Endothelial cell of umbilical vein (primary cell): ENCODE data around the gene CLSTN1.

Experiments used
- FOS ChIP-seq: IDR thresholded peaks from 2 replicates; pipeline ENCODE4 v1.6.1; 2011; ENCODE audit warnings: mild to moderate bottlenecking, low read length, moderate library complexity, borderline replicate concordance; ENCODE audit not compliant: insufficient read depth
- JUN ChIP-seq: IDR thresholded peaks from 2 replicates; pipeline ENCODE4 v1.6.1; 2011; ENCODE audit warnings: borderline replicate concordance, low read depth; ENCODE audit not compliant: insufficient read length, insufficient read depth
- TF ChIP-seq, protein P1 (sequence below), 2 donors: IDR thresholded peaks; 1 replicate in 1 of 2; 2 replicates in 1 of 2; pipeline ENCODE4 v1.5.1; 2011; ENCODE audit warnings: low read length in 2 of 2, mild to moderate bottlenecking in 2 of 2, moderate library complexity in 2 of 2, control low read depth in 1 of 2, inconsistent platforms in 1 of 2, low read depth in 1 of 2; ENCODE audit not compliant: insufficient read depth in 1 of 2; ENCODE audit errors: extremely low read depth in 1 of 2
- TF ChIP-seq, protein P2 (sequence below): IDR thresholded peaks from 2 replicates; pipeline ENCODE4 v1.6.1; 2011; ENCODE audit not compliant: insufficient read depth, insufficient read length

DNA sequence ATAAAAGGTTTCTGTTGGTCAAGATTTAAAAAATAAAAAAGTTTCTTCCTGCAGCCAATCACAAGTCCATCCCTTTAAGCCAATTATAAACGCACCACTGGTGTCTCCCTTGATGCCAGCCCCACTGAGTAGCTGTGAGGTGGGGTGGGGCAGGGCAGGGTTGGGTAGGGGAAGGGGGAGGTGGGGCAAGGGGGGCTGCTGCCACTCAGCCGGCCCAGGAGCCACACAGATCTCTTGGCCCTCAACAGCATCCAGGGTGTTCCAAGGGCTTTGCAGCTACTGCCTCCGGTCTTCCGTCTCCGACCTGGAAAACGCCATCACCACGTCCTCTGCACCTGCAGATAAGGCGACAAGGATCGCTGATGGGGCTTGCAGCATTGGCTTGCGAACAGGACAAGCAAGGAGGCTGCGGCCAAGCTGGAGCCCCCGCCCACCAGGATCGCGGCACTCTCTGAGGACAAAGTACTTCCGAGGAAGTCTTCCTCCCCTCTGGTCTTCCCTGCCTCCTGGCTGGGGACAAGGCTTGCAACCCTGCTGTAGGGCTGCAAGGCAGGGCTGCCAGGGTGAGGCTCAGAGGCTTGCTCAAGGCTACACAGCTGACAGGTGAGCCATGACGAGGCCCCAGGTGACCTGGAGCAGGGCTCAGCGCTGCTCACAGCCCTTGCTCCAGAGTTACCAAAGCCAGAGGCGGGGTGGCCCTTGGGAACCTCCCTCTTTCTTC is 26.8 kb upstream of the CLSTN1 start:
- TF ChIP-seq, protein P1, sequence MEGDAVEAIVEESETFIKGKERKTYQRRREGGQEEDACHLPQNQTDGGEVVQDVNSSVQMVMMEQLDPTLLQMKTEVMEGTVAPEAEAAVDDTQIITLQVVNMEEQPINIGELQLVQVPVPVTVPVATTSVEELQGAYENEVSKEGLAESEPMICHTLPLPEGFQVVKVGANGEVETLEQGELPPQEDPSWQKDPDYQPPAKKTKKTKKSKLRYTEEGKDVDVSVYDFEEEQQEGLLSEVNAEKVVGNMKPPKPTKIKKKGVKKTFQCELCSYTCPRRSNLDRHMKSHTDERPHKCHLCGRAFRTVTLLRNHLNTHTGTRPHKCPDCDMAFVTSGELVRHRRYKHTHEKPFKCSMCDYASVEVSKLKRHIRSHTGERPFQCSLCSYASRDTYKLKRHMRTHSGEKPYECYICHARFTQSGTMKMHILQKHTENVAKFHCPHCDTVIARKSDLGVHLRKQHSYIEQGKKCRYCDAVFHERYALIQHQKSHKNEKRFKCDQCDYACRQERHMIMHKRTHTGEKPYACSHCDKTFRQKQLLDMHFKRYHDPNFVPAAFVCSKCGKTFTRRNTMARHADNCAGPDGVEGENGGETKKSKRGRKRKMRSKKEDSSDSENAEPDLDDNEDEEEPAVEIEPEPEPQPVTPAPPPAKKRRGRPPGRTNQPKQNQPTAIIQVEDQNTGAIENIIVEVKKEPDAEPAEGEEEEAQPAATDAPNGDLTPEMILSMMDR (IDR thresholded peaks at IDR 0.05; ENCODE audit: extremely low read depth in 1 of 2, insufficient read depth in 1 of 2, low read depth in 1 of 2, low read length in 2 of 2) = no peak
- TF ChIP-seq, protein P2, sequence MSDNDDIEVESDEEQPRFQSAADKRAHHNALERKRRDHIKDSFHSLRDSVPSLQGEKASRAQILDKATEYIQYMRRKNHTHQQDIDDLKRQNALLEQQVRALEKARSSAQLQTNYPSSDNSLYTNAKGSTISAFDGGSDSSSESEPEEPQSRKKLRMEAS = no peak
- no peak for TF ChIP-seq FOS
- TF ChIP-seq JUN = no peak
